Sigmoid colon (tissue), 7 donors: Measurements from ENCODE around the gene WDFY2. TPM values are rescaled to one million over a fixed set of nuclear protein-coding genes. Genes with fewer than 3 reads are reported as not detected.

Experiments
- DNase-seq: peaks from one replicate; pipeline ENCODE4 v3.0.0-alpha.2; 2019
- H3K27ac ChIP-seq, 4 donors: fragments of 200-600 bp; sonication (generic); one replicate each; pipeline ENCODE4 v1.5.1; 2016 to 2019; ENCODE audit warnings: mild to moderate bottlenecking in 1 of 4
- H3K27me3 ChIP-seq, 3 donors: fragments of 200-600 bp; sonication (generic); one replicate each; pipeline ENCODE4 v1.5.1; 2019; ENCODE audit warnings: mild to moderate bottlenecking in 1 of 3
- H3K36me3 ChIP-seq, 4 donors: fragments of 200-600 bp; sonication (generic); one replicate each; pipeline ENCODE4 v1.5.1; 2016 to 2019
- H3K4me1 ChIP-seq, 4 donors: fragments of 200-600 bp; sonication (generic); one replicate each; pipeline ENCODE4 v1.5.1; 2017 to 2019
- H3K4me3 ChIP-seq, 4 donors: fragments of 200-600 bp; sonication (generic); one replicate each; pipeline ENCODE4 v1.5.1; 2017 to 2019; ENCODE audit warnings: mild to moderate bottlenecking in 2 of 4, moderate library complexity in 1 of 4
- H3K9me3 ChIP-seq, 4 donors: fragments of 200-600 bp in 3 of 4; sonication (generic) in 3 of 4; one replicate each; pipeline versions ENCODE4 v1.5.1 to v1.6.1; 2013 to 2019
- CTCF ChIP-seq, 4 experiments: fragments of 450-650 bp in 3 of 4; fragments of 200-600 bp in 1 of 4; IDR thresholded peaks; one replicate each; pipeline ENCODE4 v1.5.1; 2016 to 2019; ENCODE audit warnings: antibody characterized with exemption in 4 of 4, mild to moderate bottlenecking in 3 of 4, moderate library complexity in 2 of 4
- EP300 ChIP-seq, 4 donors: sonication (generic); formaldehyde crosslinking; IDR thresholded peaks; one replicate each; pipeline ENCODE4 v1.6.1; 2017; ENCODE audit warnings: antibody characterized with exemption in 4 of 4
- POLR2A ChIP-seq, 2 donors: fragments of 450-650 bp; IDR thresholded peaks; one replicate each; pipeline ENCODE4 v1.6.1; 2016; ENCODE audit warnings: antibody characterized with exemption in 2 of 2, mild to moderate bottlenecking in 2 of 2, moderate library complexity in 2 of 2
- POLR2AphosphoS5 ChIP-seq, 4 donors: sonication (generic); formaldehyde crosslinking; IDR thresholded peaks; one replicate each; pipeline ENCODE4 v1.6.1; 2017; ENCODE audit warnings: antibody characterized with exemption in 4 of 4
- WGBS, 2 donors: extraction: QIAGEN DNeasy Blood & Tissue Kit; methylation state at CpG; one replicate each; pipeline ENCODE4 v1.1.7; 2013; 5-methylcytosine and 5-hydroxymethylcytosine counted together
- intact Hi-C: fragments of 100-400 bp; cut with DNase I; formaldehyde crosslinking; loops from one replicate; pipeline ENCODE4 v1.15.1; 2023
- polyA plus RNA-seq, 3 donors: library from polyadenylated mRNA; stranded (reverse); fragments of 200-250 nt; gene quantifications; one replicate each; pipeline ENCODE4 v1.2.3, GENCODE V29; 2013
- total RNA-seq, 4 donors: library from RNA; depleted of rRNA; stranded (reverse); fragments of >200 nt; gene quantifications; one replicate each; pipeline ENCODE4 v1.1.0, GENCODE V29; 2016
- donor health status: healthy with polysubstance abuse.
- donor health status: Bipolar disorder and iron deficiency.
- donor health status: healthy.

Gene WDFY2
- total and polyA plus RNA-seq, 7 donors = 0.60 to 18.3 (median 7.3) TPM

- H3K27ac ChIP-seq = peak overlapping the region in 3 of 4 donors; percentile 69 to 79 (median 79)
- TF ChIP-seq POLR2AphosphoS5 (IDR thresholded peaks at IDR 0.05) = peak in 2 of 4 donors; percentile 11 to 39
- TF ChIP-seq POLR2A (IDR thresholded peaks at IDR 0.05) = no peak
- TF ChIP-seq CTCF (IDR thresholded peaks at IDR 0.05) = peak in 2 of 4 experiments; percentile 11 to 32
- 72 to 73% methylated on average over 4 of the region's 4 CpGs for WGBS, 2 donors
- intact Hi-C loops = loop anchor here (2.0 kb wide), 1 partner anchor 279 kb away; the partner anchor contains the start of gene INTS6
- H3K27me3 ChIP-seq = no peaks in the 10 kb centered on the region
- no peaks in the 10 kb centered on the region for H3K9me3 ChIP-seq
- no peak for DNase-seq
- H3K36me3 ChIP-seq = no peaks in the 10 kb centered on the region
- no peak overlapping the region for H3K4me3 ChIP-seq
- peaks cover 0 to 36% (median 33%) of the 10 kb centered on the region in 4 donors for H3K4me1 ChIP-seq
Observed at GRCh38 chr13:51731759-51732158, 147.5 kb downstream of the WDFY2 start.

- WGBS, 2 donors = 66 to 76% methylated on average over 3 of the region's 3 CpGs
- TF ChIP-seq CTCF (IDR thresholded peaks at IDR 0.05) (no peak), POLR2AphosphoS5 (IDR thresholded peaks at IDR 0.05) (no peak)
- Histone ChIP-seq H3K4me1 (peaks cover 0 to 44% (median 39%) of the 10 kb centered on the region in 4 donors), H3K27me3 (no peaks in the 10 kb centered on the region), H3K9me3 (no peaks in the 10 kb centered on the region), H3K27ac (no peak overlapping the region), H3K36me3 (no peaks in the 10 kb centered on the region), H3K4me3 (no peak overlapping the region)
- DNase-seq = no peak
- intact Hi-C loops = no loop called here
Observed at GRCh38 chr13:51733374-51734298, 149.4 kb downstream of the WDFY2 start.

GRCh38 chr13:51734786-51735185 lies 150.5 kb downstream of the WDFY2 start:
- Histone ChIP-seq H3K9me3 (no peaks in the 10 kb centered on the region), H3K4me1 (peaks cover 0 to 48% (median 40%) of the 10 kb centered on the region in 4 donors)

GRCh38 chr13:51737609-51738008 lies 153.3 kb downstream of the WDFY2 start:
- no peak for DNase-seq
- Histone ChIP-seq H3K36me3 (no peaks in the 10 kb centered on the region), H3K4me1 (peaks cover 0 to 42% (median 29%) of the 10 kb centered on the region in 4 donors), H3K27me3 (no peaks in the 10 kb centered on the region), H3K27ac (no peak overlapping the region), H3K4me3 (no peak overlapping the region), H3K9me3 (no peaks in the 10 kb centered on the region)
- intact Hi-C loops = loop anchor here (5.0 kb wide), 1 partner anchor 65 kb away; the partner anchor contains the start of gene DHRS12
- TF ChIP-seq CTCF (IDR thresholded peaks at IDR 0.05) (no peak), EP300 (IDR thresholded peaks at IDR 0.05) (no peak), POLR2AphosphoS5 (IDR thresholded peaks at IDR 0.05) (no peak), POLR2A (IDR thresholded peaks at IDR 0.05) (no peak)
- 74 to 86% methylated on average over 3 of the region's 3 CpGs for WGBS, 2 donors

More at GRCh38 chr13:51734786-51735185, 150.5 kb downstream of the WDFY2 start:
- intact Hi-C loops = loop anchor here (5.0 kb wide), 1 partner anchor 68 kb away; the partner anchor contains the start of gene DHRS12
- no peak overlapping the region for H3K27ac ChIP-seq
- WGBS, 2 donors = 92 to 96% methylated on average over 2 of the region's 2 CpGs
- H3K4me3 ChIP-seq = no peak overlapping the region
- no peaks in the 10 kb centered on the region for H3K27me3 ChIP-seq
- no peak for TF ChIP-seq CTCF (IDR thresholded peaks at IDR 0.05)
- no peak for TF ChIP-seq EP300 (IDR thresholded peaks at IDR 0.05)
- no peak for TF ChIP-seq POLR2AphosphoS5 (IDR thresholded peaks at IDR 0.05)
- no peak for TF ChIP-seq POLR2A (IDR thresholded peaks at IDR 0.05)
- no peak for DNase-seq
- H3K36me3 ChIP-seq = no peaks in the 10 kb centered on the region
